BLaER1 treated with 17β-estradiol and CSF1 and Interleukin-3, amounts not matched to agents 10 nM and 100 nM (cell line): ENCODE measurements around the gene SRGAP3.

Source experiments
- H3K27ac ChIP-seq, 11 experiments: shearing (Covaris generic); formaldehyde crosslinking; 2 replicates each; pipeline ENCODE4 v1.8.1; 2022
- H3K27me3 ChIP-seq, 11 experiments: shearing (Covaris generic); formaldehyde crosslinking; 2 replicates each; pipeline ENCODE4 v1.8.1; 2022
- H3K36me3 ChIP-seq, 11 experiments: shearing (Covaris generic); formaldehyde crosslinking; 2 replicates each; pipeline ENCODE4 v1.8.1; 2022
- H3K4me1 ChIP-seq, 10 experiments: shearing (Covaris generic); formaldehyde crosslinking; 2 replicates each; pipeline ENCODE4 v1.8.1; 2022
- H3K4me2 ChIP-seq, 11 experiments: shearing (Covaris generic); formaldehyde crosslinking; 2 replicates each; pipeline ENCODE4 v1.8.1; 2022
- H3K4me3 ChIP-seq, 10 experiments: shearing (Covaris generic); formaldehyde crosslinking; 2 replicates each; pipeline ENCODE4 v1.8.1; 2022
- H3K9ac ChIP-seq, 11 experiments: shearing (Covaris generic); formaldehyde crosslinking; 2 replicates each; pipeline ENCODE4 v1.8.1; 2022
- H3K9me3 ChIP-seq, 11 experiments: shearing (Covaris generic); formaldehyde crosslinking; replicated peaks in 1 of 11; 2 replicates each; pipeline ENCODE4 v1.8.1; 2022
- H4K20me1 ChIP-seq, 11 experiments: shearing (Covaris generic); formaldehyde crosslinking; 2 replicates each; pipeline ENCODE4 v1.8.1; 2022
- Cebpa-rat ChIP-seq, 11 experiments: shearing (Covaris generic); IDR thresholded peaks; 2 replicates each; pipeline ENCODE4 v1.8.1; 2022

The SRGAP3 gene

GRCh38 chr3:8990266-8991215 lies 258.9 kb downstream of the SRGAP3 start:
- H3K27ac ChIP-seq, result no peak overlapping the region
- H3K9me3 ChIP-seq, result no peaks in the 10 kb centered on the region; a peak in 1 of 22 replicates
- H3K9ac ChIP-seq, result no peak overlapping the region
- no peak for TF ChIP-seq Cebpa-rat (IDR thresholded peaks at IDR 0.05)
- peaks cover 0 to 32% (median 0%) of the 10 kb centered on the region in 11 experiments; a peak in 1 of 22 replicates for H3K36me3 ChIP-seq
- H4K20me1 ChIP-seq, result no peaks in the 10 kb centered on the region
- no peaks in the 10 kb centered on the region for H3K27me3 ChIP-seq
- H3K4me2 ChIP-seq, result peak overlapping the region in 7 of 11 experiments; percentile 10 to 31 (median 18); a peak in 7 of 22 replicates
- H3K4me3 ChIP-seq, result no peak overlapping the region
- peaks cover 4 to 18% (median 11%) of the 10 kb centered on the region in 10 experiments; a peak in 17 of 20 replicates for H3K4me1 ChIP-seq

- TF ChIP-seq Cebpa-rat (IDR thresholded peaks at IDR 0.05), result no peak
- Histone ChIP-seq H3K9ac (0 out of 22 replicates have a peak overlapping the region, but pooled peaks of 1 of the 11 experiments have one; percentile 38), H3K4me3 (no peak overlapping the region), H4K20me1 (no peaks in the 10 kb centered on the region), H3K4me2 (no peak overlapping the region), H3K4me1 (peaks cover 4 to 18% (median 11%) of the 10 kb centered on the region in 10 experiments; a peak in 17 of 20 replicates), H3K36me3 (peaks cover 0 to 23% (median 0%) of the 10 kb centered on the region in 11 experiments; a peak in 1 of 22 replicates), H3K27me3 (no peaks in the 10 kb centered on the region), H3K9me3 (no peaks in the 10 kb centered on the region; a peak in 1 of 22 replicates), H3K27ac (no peak overlapping the region)
Observed at GRCh38 chr3:8988791-8989558, 260.5 kb downstream of the SRGAP3 start.

- no peak overlapping the region for H3K9ac ChIP-seq
- no peak overlapping the region for H3K4me2 ChIP-seq
- no peak overlapping the region for H3K27ac ChIP-seq
- H4K20me1 ChIP-seq, result no peaks in the 10 kb centered on the region
- H3K27me3 ChIP-seq, result no peaks in the 10 kb centered on the region
- H3K4me3 ChIP-seq, result no peak overlapping the region
- no peak for TF ChIP-seq Cebpa-rat (IDR thresholded peaks at IDR 0.05)
- H3K36me3 ChIP-seq, result peaks cover 0 to 21% (median 0%) of the 10 kb centered on the region in 11 experiments; a peak in 1 of 22 replicates
- peaks cover 5 to 18% (median 12%) of the 10 kb centered on the region in 10 experiments; a peak in 18 of 20 replicates for H3K4me1 ChIP-seq
- H3K9me3 ChIP-seq, result no peaks in the 10 kb centered on the region; a peak in 1 of 22 replicates
Observed at GRCh38 chr3:8988384-8988655, 261.1 kb downstream of the SRGAP3 start.

- TF ChIP-seq Cebpa-rat (IDR thresholded peaks at IDR 0.05), result no peak
- Histone ChIP-seq H3K27ac (no peak overlapping the region), H3K4me3 (no peak overlapping the region), H3K9me3 (no peaks in the 10 kb centered on the region; a peak in 1 of 22 replicates), H3K36me3 (peaks cover 0 to 16% (median 0%) of the 10 kb centered on the region in 11 experiments; a peak in 1 of 22 replicates), H3K9ac (no peak overlapping the region), H4K20me1 (no peaks in the 10 kb centered on the region), H3K4me1 (peaks cover 10 to 19% (median 15%) of the 10 kb centered on the region in 10 experiments), H3K4me2 (peak overlapping the region in 2 of 11 experiments; percentile 43 to 60; a peak in 4 of 22 replicates), H3K27me3 (no peaks in the 10 kb centered on the region)
Observed at GRCh38 chr3:8987645-8988383, 261.6 kb downstream of the SRGAP3 start.

GRCh38 chr3:8987226-8987625 lies 262.2 kb downstream of the SRGAP3 start:
- Histone ChIP-seq H4K20me1 (no peaks in the 10 kb centered on the region), H3K4me1 (peaks cover 15 to 24% (median 21%) of the 10 kb centered on the region in 10 experiments), H3K27me3 (no peaks in the 10 kb centered on the region), H3K9me3 (no peaks in the 10 kb centered on the region; a peak in 1 of 22 replicates), H3K9ac (no peak overlapping the region), H3K4me2 (peak overlapping the region in 1 of 11 experiments; percentile 60; a peak in 2 of 22 replicates), H3K27ac (no peak overlapping the region), H3K4me3 (no peak overlapping the region), H3K36me3 (peaks cover 0 to 11% (median 0%) of the 10 kb centered on the region in 11 experiments; a peak in 1 of 22 replicates)
- no peak for TF ChIP-seq Cebpa-rat (IDR thresholded peaks at IDR 0.05)

- no peak overlapping the region for H3K4me3 ChIP-seq
- no peaks in the 10 kb centered on the region for H4K20me1 ChIP-seq
- no peaks in the 10 kb centered on the region; a peak in 1 of 22 replicates for H3K9me3 ChIP-seq
- no peak overlapping the region for H3K9ac ChIP-seq
- H3K27me3 ChIP-seq, result no peaks in the 10 kb centered on the region
- no peak overlapping the region for H3K4me2 ChIP-seq
- H3K4me1 ChIP-seq, result peaks cover 15 to 28% (median 25%) of the 10 kb centered on the region in 10 experiments
- peaks cover 0 to 9% (median 0%) of the 10 kb centered on the region in 11 experiments; a peak in 1 of 22 replicates for H3K36me3 ChIP-seq
- TF ChIP-seq Cebpa-rat (IDR thresholded peaks at IDR 0.05), result no peak
- H3K27ac ChIP-seq, result no peak overlapping the region
Observed at GRCh38 chr3:8986741-8987140, 262.7 kb downstream of the SRGAP3 start.

- H3K4me2 ChIP-seq, result no peak overlapping the region
- TF ChIP-seq Cebpa-rat (IDR thresholded peaks at IDR 0.05), result no peak
- peaks cover 15 to 37% (median 31%) of the 10 kb centered on the region in 10 experiments for H3K4me1 ChIP-seq
Observed at GRCh38 chr3:8985876-8986275, 263.6 kb downstream of the SRGAP3 start.

GRCh38 chr3:8985411-8985831 lies 264.0 kb downstream of the SRGAP3 start:
- H3K4me2 ChIP-seq, result no peak overlapping the region
- 0 out of 22 replicates have a peak, but pooled peaks cover 0 to 5% (median 0%) of the 10 kb centered on the region in 11 experiments for H3K36me3 ChIP-seq
- H3K4me1 ChIP-seq, result peaks cover 15 to 41% (median 32%) of the 10 kb centered on the region in 10 experiments
- no peak overlapping the region for H3K9ac ChIP-seq
- no peak for TF ChIP-seq Cebpa-rat (IDR thresholded peaks at IDR 0.05)
- H3K27ac ChIP-seq, result no peak overlapping the region
- H4K20me1 ChIP-seq, result no peaks in the 10 kb centered on the region
- H3K9me3 ChIP-seq, result no peaks in the 10 kb centered on the region; a peak in 1 of 22 replicates
- H3K27me3 ChIP-seq, result no peaks in the 10 kb centered on the region
- no peak overlapping the region for H3K4me3 ChIP-seq

More at GRCh38 chr3:8985876-8986275, 263.6 kb downstream of the SRGAP3 start:
- Histone ChIP-seq H3K27me3 (no peaks in the 10 kb centered on the region), H3K36me3 (0 out of 22 replicates have a peak, but pooled peaks cover 0 to 5% (median 0%) of the 10 kb centered on the region in 11 experiments), H3K9ac (no peak overlapping the region), H3K9me3 (no peaks in the 10 kb centered on the region; a peak in 1 of 22 replicates), H4K20me1 (no peaks in the 10 kb centered on the region), H3K27ac (no peak overlapping the region), H3K4me3 (no peak overlapping the region)
